ENCODE results near the gene CCDC9B. TPM values are rescaled to one million over a fixed set of nuclear protein-coding genes. Genes with fewer than 3 reads are reported as not detected.

CCDC9B gene
- total RNA-seq, 1 donor from 2014 or later, result 169 TPM

DNA sequence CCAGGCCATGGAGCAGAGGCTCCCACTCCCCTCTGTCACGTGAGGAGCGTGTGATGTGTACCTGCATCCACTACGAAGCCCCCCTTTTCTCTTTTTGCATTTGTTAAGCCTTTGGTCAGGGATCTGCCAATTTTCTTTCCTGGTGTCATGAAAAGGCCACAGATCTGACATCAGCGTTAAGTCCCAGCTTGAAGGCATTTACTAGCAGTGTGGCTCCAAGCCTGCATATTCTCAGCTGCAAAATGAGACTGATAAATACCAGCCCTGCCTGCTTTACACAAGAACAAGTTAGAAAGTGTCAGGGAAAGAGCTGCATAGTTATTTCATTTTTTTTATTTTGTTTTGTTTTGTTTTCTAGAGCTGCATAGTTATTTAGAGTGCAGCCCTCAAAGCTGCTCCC lies 55.6 kb downstream of the CCDC9B start:
- ATAC-seq, result no peak
- DNase-seq, result no peak
- intact Hi-C loops (cut with micrococcal nuclease), result loop anchor here (10.0 kb wide), 1 partner anchor 140 kb away; no protein-coding TSS in a partner anchor

DNA sequence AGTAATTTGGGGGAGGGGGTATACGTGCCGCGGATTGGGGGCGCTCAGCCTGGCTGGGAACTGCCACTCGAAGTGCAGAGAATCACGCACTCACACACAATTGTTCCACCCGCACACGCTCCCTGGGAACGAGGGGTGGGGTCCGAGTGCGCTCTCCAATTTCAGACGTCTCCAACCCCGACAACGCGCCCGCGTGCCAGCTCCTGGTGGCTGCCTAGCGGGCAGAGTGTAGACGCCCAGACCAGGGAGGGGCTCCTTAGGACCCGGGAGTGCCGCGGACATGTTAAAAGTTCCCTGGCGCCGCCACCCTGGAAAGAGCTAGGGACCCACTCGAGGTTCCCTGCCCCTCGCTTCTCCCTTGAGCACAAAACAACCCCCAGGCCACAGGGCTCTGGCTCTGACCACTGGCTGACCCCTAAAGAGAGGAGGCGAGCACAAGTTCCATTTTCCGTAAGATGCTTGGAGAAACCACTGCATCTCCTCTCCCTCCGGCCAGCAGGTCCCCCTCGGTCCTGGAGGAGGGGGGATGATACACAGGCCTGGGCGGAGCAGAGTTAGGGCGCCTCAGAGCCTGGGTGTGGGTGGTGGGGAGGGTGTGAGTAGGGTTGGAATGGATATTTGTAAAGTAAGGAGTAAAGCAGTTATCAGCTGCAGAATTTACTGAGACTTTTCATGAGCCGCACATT lies 57.0 kb downstream of the CCDC9B start:
- ATAC-seq, result no peak

DNA sequence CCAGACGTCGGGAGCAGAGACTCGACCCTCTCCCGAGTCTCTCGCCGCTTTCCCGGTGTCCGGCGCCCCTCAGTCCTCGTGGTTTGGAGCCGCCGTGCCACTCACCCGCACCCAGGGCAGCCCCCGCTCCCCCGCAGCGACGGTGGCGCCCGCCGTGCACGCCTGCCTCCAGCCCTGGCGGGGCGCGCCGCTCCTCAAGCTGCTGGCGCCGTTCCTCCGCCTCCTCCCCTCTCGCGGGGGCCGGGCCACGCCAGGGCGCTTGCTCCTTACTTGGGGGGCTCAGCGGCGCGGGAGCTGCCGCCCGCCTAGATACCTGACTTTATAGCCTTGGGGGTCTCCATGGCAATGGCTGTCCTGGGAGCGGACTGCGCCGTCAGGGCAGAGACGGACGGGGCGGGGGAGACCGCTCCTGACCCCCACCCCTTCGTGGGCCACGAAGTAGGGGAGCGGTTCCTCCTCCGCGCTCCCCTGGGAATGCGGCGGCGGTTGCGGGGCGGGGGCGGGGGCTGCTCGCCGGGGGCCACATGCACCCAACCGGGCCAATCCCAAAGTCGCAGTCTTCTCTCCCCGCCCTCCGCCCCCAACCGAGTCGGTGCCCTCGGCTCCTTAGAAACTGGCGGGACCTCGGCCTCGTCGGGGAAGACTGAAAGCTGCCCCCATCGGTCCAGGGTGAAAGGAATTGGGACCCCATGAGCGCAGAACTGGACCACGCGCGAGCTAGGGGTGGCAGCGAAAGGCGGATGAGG lies 57.7 kb downstream of the CCDC9B start, which contains the start of gene ANKRD63:
TSS of gene ANKRD63 (minus strand) at position 196 of the 746 bp plus-strand sequence. CDS start 478 bp downstream, outside the sequence.
- ATAC-seq, result peak; percentile 34
- DNase-seq, result peak; percentile 62
- intact Hi-C loops (cut with micrococcal nuclease), result loop anchor here (10.0 kb wide), 1 partner anchor 142 kb away; no protein-coding TSS in a partner anchor

More for the DNA sequence above, 57.0 kb downstream of the CCDC9B start:
- intact Hi-C loops (cut with micrococcal nuclease), result loop anchor here (10.0 kb wide), 1 partner anchor 141 kb away; no protein-coding TSS in a partner anchor
- DNase-seq, result no peak

DNA sequence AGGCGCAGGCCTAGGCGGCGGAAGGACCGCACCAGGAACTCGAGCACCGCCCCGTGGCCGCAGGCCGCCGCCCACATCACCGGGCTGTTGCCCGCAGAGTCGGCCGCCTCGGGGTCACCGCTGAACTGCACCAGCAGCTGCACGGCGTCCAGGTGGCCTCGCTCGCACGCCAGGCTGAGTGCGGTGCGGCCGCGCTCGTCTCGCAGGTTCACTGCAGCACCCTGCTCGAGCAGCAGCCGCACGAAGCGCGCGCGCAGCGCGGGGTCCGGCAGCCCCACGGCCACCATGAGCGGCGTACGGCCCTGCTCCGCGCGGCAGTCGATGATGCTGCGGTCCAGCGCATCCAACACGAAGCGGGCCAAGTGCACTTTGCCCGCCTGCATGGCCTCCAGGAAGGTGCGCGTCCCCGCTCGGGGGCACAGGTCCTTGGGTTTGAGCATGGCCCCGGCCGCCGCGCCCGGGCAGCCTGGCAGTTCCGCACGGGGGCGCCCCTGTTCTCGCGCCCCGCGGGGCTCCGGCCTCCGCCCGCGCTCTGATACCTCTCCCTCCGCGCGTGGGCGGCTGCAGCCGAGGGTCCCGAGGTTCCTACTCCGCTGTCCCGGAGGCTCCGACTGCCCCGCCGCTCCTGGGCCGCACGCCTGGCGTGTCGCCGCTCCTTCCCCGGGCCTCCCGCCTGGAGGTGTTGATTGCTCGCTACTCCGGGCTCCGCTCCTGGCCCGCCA lies 58.4 kb downstream of the CCDC9B start:
- DNase-seq (peak; percentile 71), ATAC-seq (peak; percentile 57)
- intact Hi-C loops (cut with micrococcal nuclease), result loop anchor here (10.0 kb wide), 1 partner anchor 142 kb away; no protein-coding TSS in a partner anchor

DNA sequence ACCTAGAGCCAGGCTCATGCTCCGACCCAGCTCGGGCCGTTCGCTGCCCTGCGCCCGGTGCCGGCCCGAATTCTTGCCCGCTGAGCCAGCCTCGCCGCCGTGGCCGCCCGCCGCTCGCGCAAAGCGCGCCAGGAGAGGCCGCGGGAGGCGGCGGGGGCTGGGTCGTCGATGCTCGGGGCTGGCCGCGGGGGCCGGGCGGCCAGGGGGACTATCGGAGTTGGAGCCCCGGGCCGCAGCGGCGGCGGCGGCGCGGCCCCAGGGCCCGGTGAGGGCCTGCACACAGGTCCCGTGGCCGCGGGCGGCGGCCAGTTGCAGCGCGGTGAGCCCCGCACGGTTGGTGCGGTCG lies 59.0 kb downstream of the CCDC9B start:
- ATAC-seq (no peak), DNase-seq (no peak)
- intact Hi-C loops (cut with micrococcal nuclease), result loop anchor here (10.0 kb wide), 1 partner anchor 143 kb away; no protein-coding TSS in a partner anchor

Other genes with a start within 250 kb of the CCDC9B start
- 3.2 TPM for gene BMF, start 232.1 kb downstream of the CCDC9B start, total RNA-seq
- 1.7 TPM for gene BUB1B, start 179.9 kb downstream of the CCDC9B start, total RNA-seq
- gene PAK6, start 101.9 kb downstream of the CCDC9B start, total RNA-seq, result 11.1 TPM
- 1.0 TPM for gene ANKRD63, start 57.9 kb downstream of the CCDC9B start, total RNA-seq
- 7.5 TPM for gene PLCB2, start 33.0 kb downstream of the CCDC9B start, total RNA-seq
- gene INAFM2, start 17.2 kb downstream of the CCDC9B start, total RNA-seq, result 55.8 TPM
- gene PHGR1, start 10.1 kb upstream of the CCDC9B start, total RNA-seq, result not detected
- 5.2 TPM for gene DISP2, start 17.3 kb upstream of the CCDC9B start, total RNA-seq
- gene KNSTRN, start 41.8 kb upstream of the CCDC9B start, total RNA-seq, result 10.1 TPM
- gene IVD, start 64.9 kb upstream of the CCDC9B start, total RNA-seq, result 97.2 TPM
- gene BAHD1, start 100.0 kb upstream of the CCDC9B start, total RNA-seq, result 18.1 TPM
- 6.0 TPM for gene CHST14, start 130.0 kb upstream of the CCDC9B start, total RNA-seq
- gene CCDC32, start 224.1 kb upstream of the CCDC9B start, total RNA-seq, result 17.5 TPM
- 11.4 TPM for gene RPUSD2, start 228.4 kb upstream of the CCDC9B start, total RNA-seq